ENCODE results near the gene CYP26B1.

GRCh38 chr2:72135921-72136320, 11.7 kb downstream of the CYP26B1 start:
- TF ChIP-seq POLR2A (IDR thresholded peaks at IDR 0.05; ENCODE audit: low read depth, low read length) (no peak), CTCF (IDR thresholded peaks at IDR 0.05; ENCODE audit: extremely low read depth in 1 of 2, insufficient read depth in 1 of 2, low read depth in 1 of 2, low read length in 2 of 2) (no peak), POLR2AphosphoS5 (IDR thresholded peaks at IDR 0.05; ENCODE audit: insufficient read depth, low read depth, low read length) (no peak), EZH2 (IDR thresholded peaks at IDR 0.05; ENCODE audit: borderline replicate concordance, low read depth, low read length, severe bottlenecking) (no peak)
